GM12892 (cell line): ENCODE data around the gene NUP98.

Experiments used
- POLR2A ChIP-seq: IDR thresholded peaks from 2 replicates; pipeline ENCODE4 v1.6.1; 2011; ENCODE audit warnings: low read depth, low read length, control low read depth
- POLR2AphosphoS5 ChIP-seq: IDR thresholded peaks from 2 replicates; pipeline ENCODE4 v1.6.1; 2011; ENCODE audit warnings: low read depth, low read length, control low read depth
- TAF1 ChIP-seq: IDR thresholded peaks from 2 replicates; pipeline ENCODE4 v1.6.1; 2011; ENCODE audit warnings: low read depth, mild to moderate bottlenecking, control low read depth, low read length, borderline replicate concordance

DNA sequence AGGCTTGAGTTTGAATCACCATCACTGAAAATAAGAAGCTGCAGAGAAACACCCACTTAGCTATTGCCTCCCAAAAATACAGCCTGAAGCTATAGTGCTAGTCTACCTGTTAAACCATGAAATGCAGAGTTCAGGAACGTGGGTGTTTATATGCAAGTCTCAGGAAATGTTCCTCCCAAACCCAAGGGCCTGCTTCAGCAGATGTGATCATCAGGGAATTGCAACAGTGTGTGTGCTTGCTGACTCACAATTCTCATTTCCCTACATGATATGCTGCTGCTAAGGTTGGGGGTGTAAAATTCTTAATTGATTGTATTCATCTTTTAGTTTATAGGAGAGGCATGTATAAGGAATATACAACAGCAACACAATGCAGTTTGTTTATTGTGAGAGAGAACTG is 49.6 kb downstream of the NUP98 start:
- no peak for TF ChIP-seq POLR2A
- no peak for TF ChIP-seq POLR2AphosphoS5
- TF ChIP-seq TAF1, result no peak
